BE2C (cell line): Measurements from ENCODE around the gene GALNT9.

ENCODE experiments used
- DNase-seq: peaks from one replicate; pipeline ENCODE4 v3.0.0-alpha.2; 2020
- H3K27me3 ChIP-seq: fragments of 250-450 bp; sonication (Bioruptor Pico); 2 replicates; pipeline ENCODE4 v1.5.1; 2020; ENCODE audit warnings: mild to moderate bottlenecking
- H3K36me3 ChIP-seq: fragments of 250-450 bp; sonication (Bioruptor Pico); 2 replicates; pipeline ENCODE4 v1.5.1; 2020; ENCODE audit warnings: mild to moderate bottlenecking
- H3K4me1 ChIP-seq: fragments of 250-450 bp; sonication (Bioruptor Pico); 2 replicates; pipeline ENCODE4 v1.5.1; 2020
- H3K4me3 ChIP-seq: 2 replicates; pipeline ENCODE4 v1.5.1; 2011; ENCODE audit warnings: low read depth, low read length
- H3K9me3 ChIP-seq: fragments of 250-450 bp; sonication (Bioruptor Pico); 2 replicates; pipeline ENCODE4 v1.5.1; 2020
- TF ChIP-seq, protein P1 (sequence below): IDR thresholded peaks from 2 replicates; pipeline ENCODE4 v1.5.1; 2012; ENCODE audit warnings: mild to moderate bottlenecking, low read depth, low read length

GALNT9 gene

GRCh38 chr12:132263061-132263360 is 66.4 kb downstream of the GALNT9 start:
- H3K9me3 ChIP-seq, result no peaks in the 10 kb centered on the region; the same call in 1 of the 2 replicates

DNA sequence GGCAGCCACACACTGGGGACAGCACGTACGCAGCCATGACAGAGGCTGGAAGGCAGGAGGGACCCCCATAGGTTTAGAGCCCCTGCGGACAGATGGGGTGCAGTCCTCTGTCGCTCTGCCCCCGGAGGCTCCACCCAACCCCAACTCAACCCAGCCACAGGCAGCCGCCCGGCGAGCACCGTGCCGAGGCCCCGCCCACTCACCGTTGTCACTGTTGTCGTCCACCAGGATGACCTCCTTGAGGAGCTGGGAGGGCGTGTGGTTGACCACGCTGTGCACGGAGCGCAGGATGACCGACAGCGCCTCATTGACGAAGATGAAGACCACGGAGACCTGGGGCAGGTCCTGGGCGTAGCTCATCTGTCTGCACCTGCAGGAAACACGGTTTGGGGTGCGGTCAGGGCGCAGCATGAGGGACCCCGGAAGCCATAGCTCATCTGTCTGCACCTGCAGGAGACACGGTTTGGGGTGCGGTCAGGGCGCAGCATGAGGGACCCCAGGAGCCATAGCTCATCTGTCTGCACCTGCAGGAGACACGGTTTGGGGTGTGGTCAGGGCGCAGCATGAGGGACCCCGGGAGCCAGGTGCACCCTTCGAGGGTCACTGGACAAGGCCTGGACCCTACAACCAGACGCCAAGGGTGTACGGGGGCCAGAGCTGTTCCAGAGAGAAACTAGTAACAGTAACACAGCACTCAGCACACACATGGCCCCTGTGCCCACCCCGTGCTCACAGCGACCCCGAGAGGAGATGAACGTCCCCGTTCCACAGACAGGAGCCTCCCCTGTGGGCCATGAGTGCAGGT is 66.9 kb downstream of the GALNT9 start:
- H3K36me3 ChIP-seq, result no peaks in the 10 kb centered on the region
- H3K9me3 ChIP-seq, result no peaks in the 10 kb centered on the region; the same call in 1 of the 2 replicates
- H3K4me3 ChIP-seq, result no peak overlapping the region
- TF ChIP-seq, protein P1, sequence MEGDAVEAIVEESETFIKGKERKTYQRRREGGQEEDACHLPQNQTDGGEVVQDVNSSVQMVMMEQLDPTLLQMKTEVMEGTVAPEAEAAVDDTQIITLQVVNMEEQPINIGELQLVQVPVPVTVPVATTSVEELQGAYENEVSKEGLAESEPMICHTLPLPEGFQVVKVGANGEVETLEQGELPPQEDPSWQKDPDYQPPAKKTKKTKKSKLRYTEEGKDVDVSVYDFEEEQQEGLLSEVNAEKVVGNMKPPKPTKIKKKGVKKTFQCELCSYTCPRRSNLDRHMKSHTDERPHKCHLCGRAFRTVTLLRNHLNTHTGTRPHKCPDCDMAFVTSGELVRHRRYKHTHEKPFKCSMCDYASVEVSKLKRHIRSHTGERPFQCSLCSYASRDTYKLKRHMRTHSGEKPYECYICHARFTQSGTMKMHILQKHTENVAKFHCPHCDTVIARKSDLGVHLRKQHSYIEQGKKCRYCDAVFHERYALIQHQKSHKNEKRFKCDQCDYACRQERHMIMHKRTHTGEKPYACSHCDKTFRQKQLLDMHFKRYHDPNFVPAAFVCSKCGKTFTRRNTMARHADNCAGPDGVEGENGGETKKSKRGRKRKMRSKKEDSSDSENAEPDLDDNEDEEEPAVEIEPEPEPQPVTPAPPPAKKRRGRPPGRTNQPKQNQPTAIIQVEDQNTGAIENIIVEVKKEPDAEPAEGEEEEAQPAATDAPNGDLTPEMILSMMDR, result no peak
- DNase-seq, result no peak
- H3K27me3 ChIP-seq, result peaks cover 24% of the 10 kb centered on the region
- H3K4me1 ChIP-seq, result no peaks in the 10 kb centered on the region

More at GRCh38 chr12:132263061-132263360, 66.4 kb downstream of the GALNT9 start:
- H3K4me3 ChIP-seq, result no peak overlapping the region
- DNase-seq, result no peak
- TF ChIP-seq, protein P1, result no peak
- no peaks in the 10 kb centered on the region for H3K36me3 ChIP-seq
- peaks cover 18% of the 10 kb centered on the region for H3K27me3 ChIP-seq
- H3K4me1 ChIP-seq, result no peaks in the 10 kb centered on the region

DNA sequence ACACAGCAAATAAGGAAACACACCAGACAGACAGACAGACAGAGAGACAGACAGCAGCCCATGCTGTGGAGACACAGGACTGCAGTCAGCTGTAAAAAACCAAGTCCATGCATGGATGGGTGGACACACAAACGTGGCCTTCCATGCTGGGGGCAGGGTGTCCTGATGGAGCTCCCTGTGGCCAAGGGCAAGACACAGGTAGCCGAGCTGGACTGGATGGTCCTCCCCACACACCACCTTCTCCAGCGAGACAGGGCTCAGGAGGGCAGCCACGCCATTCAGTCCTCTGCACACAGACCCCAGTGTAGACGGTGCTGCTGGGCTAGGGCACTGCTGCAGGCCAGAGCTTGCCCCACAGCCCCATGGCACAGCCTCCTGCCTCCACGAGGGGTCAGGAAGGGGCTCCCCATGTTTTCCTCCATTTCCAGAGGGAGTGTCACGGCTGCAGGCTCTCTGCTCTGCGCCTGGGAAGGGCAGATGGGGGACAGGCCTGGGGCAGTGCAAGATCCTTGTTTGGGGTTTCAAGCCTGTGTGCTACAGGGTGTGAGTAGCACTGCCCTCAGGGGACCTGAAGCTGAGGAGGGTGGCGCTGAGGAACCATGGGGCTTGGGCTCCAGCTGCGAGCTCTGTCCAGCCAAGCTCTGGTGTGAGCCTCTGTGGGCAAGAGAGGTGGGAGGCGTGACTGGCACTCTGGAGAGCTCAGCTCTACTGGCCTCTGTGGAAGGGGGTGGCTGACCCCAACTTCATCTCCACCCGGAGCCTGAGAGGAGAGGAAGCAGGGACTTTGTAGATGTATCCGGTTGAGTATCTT is 67.9 kb downstream of the GALNT9 start:
- Histone ChIP-seq H3K4me3 (no peak overlapping the region), H3K4me1 (no peaks in the 10 kb centered on the region), H3K27me3 (peaks cover 30% of the 10 kb centered on the region), H3K36me3 (no peaks in the 10 kb centered on the region), H3K9me3 (no peaks in the 10 kb centered on the region)
- DNase-seq, result no peak
- TF ChIP-seq, protein P1, result no peak

GRCh38 chr12:132260721-132261120 is 68.7 kb downstream of the GALNT9 start:
- Histone ChIP-seq H3K9me3 (no peaks in the 10 kb centered on the region), H3K27me3 (peaks cover 30% of the 10 kb centered on the region), H3K4me3 (no peak overlapping the region), H3K36me3 (no peaks in the 10 kb centered on the region), H3K4me1 (no peaks in the 10 kb centered on the region)
- TF ChIP-seq, protein P1, result no peak
- no peak for DNase-seq

DNA sequence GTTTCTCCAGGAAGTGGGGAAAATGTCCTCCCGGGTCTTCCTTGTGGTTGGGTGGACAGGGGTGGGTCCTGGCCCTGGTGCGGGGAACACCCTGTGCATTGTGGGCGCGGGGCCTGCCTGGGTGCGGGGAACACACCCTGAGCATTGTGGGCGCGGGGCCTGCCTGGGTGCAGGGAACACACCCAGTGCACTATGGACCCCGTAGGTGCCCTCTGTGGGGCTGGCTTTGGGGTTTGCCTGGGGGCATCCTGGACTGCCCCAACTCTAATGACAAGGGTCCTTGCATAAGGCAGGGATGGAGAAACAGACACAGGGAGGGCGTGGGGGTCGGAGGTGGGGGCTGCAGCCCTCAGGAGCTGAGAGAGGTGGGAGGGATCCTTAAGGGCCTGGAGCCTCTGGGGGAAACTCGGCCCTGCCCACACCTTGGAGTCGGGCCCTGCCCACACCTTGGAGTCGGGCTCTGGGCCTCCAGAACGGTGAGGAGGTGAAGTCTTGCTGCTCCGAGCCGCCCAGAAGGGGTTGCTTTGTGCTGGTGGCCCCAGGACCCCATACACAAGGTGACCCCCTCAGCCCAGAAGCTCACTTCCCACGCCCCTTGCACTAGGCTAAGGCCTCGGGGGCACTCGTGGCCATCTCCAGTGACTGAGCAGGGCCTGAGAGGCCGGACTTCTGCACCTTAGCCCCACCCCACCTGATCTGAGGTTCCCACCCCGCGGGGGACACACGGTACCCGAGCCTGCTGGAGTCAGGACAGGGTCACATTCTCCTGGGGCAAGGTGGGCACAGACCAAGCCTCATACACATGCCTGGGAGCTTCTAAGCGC is 69.3 kb downstream of the GALNT9 start:
- H3K9me3 ChIP-seq, result no peaks in the 10 kb centered on the region
- H3K4me1 ChIP-seq, result no peaks in the 10 kb centered on the region
- TF ChIP-seq, protein P1, result no peak
- peaks cover 37% of the 10 kb centered on the region for H3K27me3 ChIP-seq
- H3K36me3 ChIP-seq, result no peaks in the 10 kb centered on the region
- DNase-seq, result no peak
- H3K4me3 ChIP-seq, result no peak overlapping the region
